WTC11 (cell line): ENCODE results near the gene MAGOH. TPM values are rescaled to one million over a fixed set of nuclear protein-coding genes. Genes with fewer than 3 reads are reported as not detected.
A peak's percentile ranks its signal among the peaks of the same experiment; 100 is the strongest.

Source experiments
- ATAC-seq: fragments of 200-7000 bp; cut with Tn5 transposase; 2 replicates; pipeline ENCODE4 v1.10.0; 2021; ENCODE audit warnings: mild to moderate bottlenecking, moderate library complexity
- CTCF ChIA-PET: fragments of 300-600 bp; sonication (Branson Sonifier 250); formaldehyde crosslinking; loops from one replicate; lab custom pipeline; 2021; ENCODE audit warnings: antibody characterized with exemption; lab: Charles Lee
- POLR2A ChIA-PET: fragments of 350-600 bp; sonication (Branson Sonifier 250); formaldehyde crosslinking; loops from one replicate; lab custom pipeline; 2021; ENCODE audit warnings: antibody characterized with exemption; lab: Charles Lee
- DNase-seq: peaks from one replicate; pipeline ENCODE4 v3.0.0; 2021; ENCODE audit warnings: low spot score
- H3K27ac Mint-ChIP-seq: 2 replicates; pipeline ENCODE4 v1.8.0; 2021; ENCODE audit warnings: mixed read lengths
- H3K27me3 Mint-ChIP-seq: 2 replicates; pipeline ENCODE4 v1.8.0; 2021; ENCODE audit warnings: low read depth, mild to moderate bottlenecking, moderate library complexity, mixed read lengths
- H3K36me3 Mint-ChIP-seq: 2 replicates; pipeline ENCODE4 v1.8.0; 2021; ENCODE audit warnings: mixed read lengths
- H3K4me1 Mint-ChIP-seq: 2 replicates; pipeline ENCODE4 v1.8.0; 2022; ENCODE audit warnings: mixed read lengths
- H3K4me3 Mint-ChIP-seq: 2 replicates; pipeline ENCODE4 v1.8.0; 2021; ENCODE audit warnings: mild to moderate bottlenecking, moderate library complexity, mixed read lengths
- H3K9me3 Mint-ChIP-seq: 2 replicates; pipeline ENCODE4 v1.8.0; 2021; ENCODE audit warnings: mixed read lengths
- FOXJ3 ChIP-seq: sonication (generic); formaldehyde crosslinking; IDR thresholded peaks from 2 replicates; pipeline ENCODE4 v1.9.0; 2021; ENCODE audit warnings: missing genetic modification reagents, mild to moderate bottlenecking, borderline replicate concordance
- FOXP4 ChIP-seq: sonication (generic); formaldehyde crosslinking; IDR thresholded peaks from 2 replicates; pipeline ENCODE4 v1.8.0; 2022; ENCODE audit warnings: mild to moderate bottlenecking, missing genetic modification reagents
- NFYB ChIP-seq: sonication (generic); formaldehyde crosslinking; conservative IDR thresholded peaks from 2 replicates; pipeline ENCODE4 v1.8.0; 2022; ENCODE audit warnings: low read depth, missing genetic modification reagents
- PRRX2 ChIP-seq: fragments of 250-450 bp; sonication (Bioruptor Pico); IDR thresholded peaks from 2 replicates; pipeline ENCODE4 v1.8.0; 2021; ENCODE audit warnings: mild to moderate bottlenecking
- RELA ChIP-seq: sonication (generic); formaldehyde crosslinking; IDR thresholded peaks from 2 replicates; pipeline ENCODE4 v1.8.1; 2022; ENCODE audit warnings: missing genetic modification reagents, mild to moderate bottlenecking, borderline replicate concordance
- TCF7 ChIP-seq: sonication (generic); formaldehyde crosslinking; IDR thresholded peaks from 2 replicates; pipeline ENCODE4 v1.8.0; 2022; ENCODE audit warnings: mild to moderate bottlenecking, low read depth, missing genetic modification reagents, moderate library complexity
- ZNF416 ChIP-seq: fragments of 250-450 bp; sonication (Bioruptor Pico); IDR thresholded peaks from 2 replicates; pipeline ENCODE4 v1.9.0; 2021; ENCODE audit warnings: mild to moderate bottlenecking, inconsistent platforms
- ZNF671 ChIP-seq: fragments of 250-450 bp; sonication (Bioruptor Pico); IDR thresholded peaks from 2 replicates; pipeline ENCODE4 v1.8.0; 2021; ENCODE audit warnings: mild to moderate bottlenecking
- ZSCAN18 ChIP-seq: fragments of 250-450 bp; sonication (Bioruptor Pico); IDR thresholded peaks from 2 replicates; pipeline ENCODE4 v2.1.2; 2022; ENCODE audit warnings: mild to moderate bottlenecking, moderate library complexity
- total RNA-seq: library from RNA; stranded (reverse); gene quantifications from 3 replicates; pipeline ENCODE4 v1.2.3, GENCODE V29; 2021
- TF ChIP-seq, protein P1 (sequence below): sonication (generic); formaldehyde crosslinking; IDR thresholded peaks from 2 replicates; pipeline ENCODE4 v1.8.1; 2022; ENCODE audit warnings: low read depth, mild to moderate bottlenecking, moderate library complexity, missing genetic modification reagents, borderline replicate concordance
- TF ChIP-seq, protein P2 (sequence below): sonication (generic); formaldehyde crosslinking; IDR thresholded peaks from 2 replicates; pipeline ENCODE4 v1.8.0; 2022; ENCODE audit warnings: mild to moderate bottlenecking, missing genetic modification reagents
- TF ChIP-seq, protein P3 (sequence below): sonication (generic); formaldehyde crosslinking; IDR thresholded peaks from 2 replicates; pipeline ENCODE4 v1.8.1; 2022; ENCODE audit warnings: mild to moderate bottlenecking, missing genetic modification reagents, moderate library complexity, borderline replicate concordance
- TF ChIP-seq, protein P4 (sequence below): sonication (generic); formaldehyde crosslinking; IDR thresholded peaks from 2 replicates; pipeline ENCODE4 v1.8.1; 2023; ENCODE audit warnings: mild to moderate bottlenecking, missing genetic modification reagents
- TF ChIP-seq, protein P5 (sequence below): fragments of 250-450 bp; sonication (Bioruptor Pico); IDR thresholded peaks from 2 replicates; pipeline ENCODE4 v1.9.0; 2021; ENCODE audit warnings: mild to moderate bottlenecking
- TF ChIP-seq, protein P6 (sequence below): sonication (generic); formaldehyde crosslinking; IDR thresholded peaks from 2 replicates; pipeline ENCODE4 v1.8.1; 2023; ENCODE audit warnings: mild to moderate bottlenecking, missing genetic modification reagents

The MAGOH gene
- total RNA-seq, 1 experiment from 2014 or later, result 57.8 TPM

- H3K4me3 Mint-ChIP-seq, result no peak overlapping the region
- peaks cover 54% of the 10 kb centered on the region for H3K36me3 Mint-ChIP-seq
- no peaks in the 10 kb centered on the region for H3K27me3 Mint-ChIP-seq
- no peaks in the 10 kb centered on the region for H3K9me3 Mint-ChIP-seq
- no peak overlapping the region for H3K27ac Mint-ChIP-seq
- CTCF ChIA-PET, result interaction anchor here (0.8 to 1.2 kb wide), 2 partner anchors 17 to 112 kb away, joined by 3 read pairs; no protein-coding TSS in a partner anchor
- DNase-seq (no peak), ATAC-seq (no peak)
- H3K4me1 Mint-ChIP-seq, result no peaks in the 10 kb centered on the region
- TF ChIP-seq, protein P1, sequence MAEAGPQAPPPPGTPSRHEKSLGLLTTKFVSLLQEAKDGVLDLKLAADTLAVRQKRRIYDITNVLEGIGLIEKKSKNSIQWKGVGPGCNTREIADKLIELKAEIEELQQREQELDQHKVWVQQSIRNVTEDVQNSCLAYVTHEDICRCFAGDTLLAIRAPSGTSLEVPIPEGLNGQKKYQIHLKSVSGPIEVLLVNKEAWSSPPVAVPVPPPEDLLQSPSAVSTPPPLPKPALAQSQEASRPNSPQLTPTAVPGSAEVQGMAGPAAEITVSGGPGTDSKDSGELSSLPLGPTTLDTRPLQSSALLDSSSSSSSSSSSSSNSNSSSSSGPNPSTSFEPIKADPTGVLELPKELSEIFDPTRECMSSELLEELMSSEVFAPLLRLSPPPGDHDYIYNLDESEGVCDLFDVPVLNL (CRISPR knock-in tag), result no peak
- no peak for TF ChIP-seq PRRX2 (CRISPR knock-in tag)
- TF ChIP-seq, protein P2, sequence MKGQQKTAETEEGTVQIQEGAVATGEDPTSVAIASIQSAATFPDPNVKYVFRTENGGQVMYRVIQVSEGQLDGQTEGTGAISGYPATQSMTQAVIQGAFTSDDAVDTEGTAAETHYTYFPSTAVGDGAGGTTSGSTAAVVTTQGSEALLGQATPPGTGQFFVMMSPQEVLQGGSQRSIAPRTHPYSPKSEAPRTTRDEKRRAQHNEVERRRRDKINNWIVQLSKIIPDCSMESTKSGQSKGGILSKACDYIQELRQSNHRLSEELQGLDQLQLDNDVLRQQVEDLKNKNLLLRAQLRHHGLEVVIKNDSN (CRISPR knock-in tag), result no peak
- POLR2A ChIA-PET, result no interaction called here
These were observed 42.8 kb upstream of the MAGOH start for GRCh38 chr1:53281133-53281532.

DNA sequence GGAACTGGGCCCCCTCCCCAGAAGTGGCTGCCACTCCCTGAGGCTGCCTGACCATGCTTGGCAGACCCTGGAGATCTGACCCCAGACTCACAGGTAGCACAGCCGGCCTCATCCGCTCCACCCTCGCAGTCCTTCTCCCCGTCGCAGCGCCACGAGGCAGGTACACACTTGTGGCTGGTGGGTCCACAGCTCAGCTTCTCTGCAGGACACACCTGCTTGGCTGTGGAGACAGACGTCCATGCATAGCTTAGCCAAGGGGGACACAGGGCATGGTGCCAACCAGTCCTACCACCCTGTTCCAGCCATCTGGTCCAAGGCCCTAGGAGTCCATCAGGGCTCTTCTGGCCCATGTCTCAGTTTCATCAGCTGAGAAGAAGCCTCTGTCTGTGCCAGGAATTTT lies 42.2 kb upstream of the MAGOH start:
- Mint-ChIP-seq H3K36me3 (peaks cover 55% of the 10 kb centered on the region), H3K4me1 (no peaks in the 10 kb centered on the region), H3K9me3 (no peaks in the 10 kb centered on the region), H3K4me3 (no peak overlapping the region), H3K27ac (no peak overlapping the region; the same call in 1 of the 2 replicates), H3K27me3 (no peaks in the 10 kb centered on the region)
- POLR2A ChIA-PET, result no interaction called here
- ATAC-seq (no peak), DNase-seq (no peak)
- CTCF ChIA-PET, result interaction anchor here (0.8 to 1.2 kb wide), 2 partner anchors 18 to 113 kb away, joined by 3 read pairs; no protein-coding TSS in a partner anchor
- TF ChIP-seq NFYB (no peak), RELA (CRISPR knock-in tag) (no peak), ZNF671 (no peak), ZSCAN18 (CRISPR knock-in tag) (no peak), FOXJ3 (CRISPR knock-in tag) (no peak)
- TF ChIP-seq, protein P2 (CRISPR knock-in tag), result no peak
- TF ChIP-seq, protein P3, sequence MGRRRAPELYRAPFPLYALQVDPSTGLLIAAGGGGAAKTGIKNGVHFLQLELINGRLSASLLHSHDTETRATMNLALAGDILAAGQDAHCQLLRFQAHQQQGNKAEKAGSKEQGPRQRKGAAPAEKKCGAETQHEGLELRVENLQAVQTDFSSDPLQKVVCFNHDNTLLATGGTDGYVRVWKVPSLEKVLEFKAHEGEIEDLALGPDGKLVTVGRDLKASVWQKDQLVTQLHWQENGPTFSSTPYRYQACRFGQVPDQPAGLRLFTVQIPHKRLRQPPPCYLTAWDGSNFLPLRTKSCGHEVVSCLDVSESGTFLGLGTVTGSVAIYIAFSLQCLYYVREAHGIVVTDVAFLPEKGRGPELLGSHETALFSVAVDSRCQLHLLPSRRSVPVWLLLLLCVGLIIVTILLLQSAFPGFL (CRISPR knock-in tag), result no peak
- TF ChIP-seq, protein P4, sequence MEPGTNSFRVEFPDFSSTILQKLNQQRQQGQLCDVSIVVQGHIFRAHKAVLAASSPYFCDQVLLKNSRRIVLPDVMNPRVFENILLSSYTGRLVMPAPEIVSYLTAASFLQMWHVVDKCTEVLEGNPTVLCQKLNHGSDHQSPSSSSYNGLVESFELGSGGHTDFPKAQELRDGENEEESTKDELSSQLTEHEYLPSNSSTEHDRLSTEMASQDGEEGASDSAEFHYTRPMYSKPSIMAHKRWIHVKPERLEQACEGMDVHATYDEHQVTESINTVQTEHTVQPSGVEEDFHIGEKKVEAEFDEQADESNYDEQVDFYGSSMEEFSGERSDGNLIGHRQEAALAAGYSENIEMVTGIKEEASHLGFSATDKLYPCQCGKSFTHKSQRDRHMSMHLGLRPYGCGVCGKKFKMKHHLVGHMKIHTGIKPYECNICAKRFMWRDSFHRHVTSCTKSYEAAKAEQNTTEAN (CRISPR knock-in tag), result no peak

DNA sequence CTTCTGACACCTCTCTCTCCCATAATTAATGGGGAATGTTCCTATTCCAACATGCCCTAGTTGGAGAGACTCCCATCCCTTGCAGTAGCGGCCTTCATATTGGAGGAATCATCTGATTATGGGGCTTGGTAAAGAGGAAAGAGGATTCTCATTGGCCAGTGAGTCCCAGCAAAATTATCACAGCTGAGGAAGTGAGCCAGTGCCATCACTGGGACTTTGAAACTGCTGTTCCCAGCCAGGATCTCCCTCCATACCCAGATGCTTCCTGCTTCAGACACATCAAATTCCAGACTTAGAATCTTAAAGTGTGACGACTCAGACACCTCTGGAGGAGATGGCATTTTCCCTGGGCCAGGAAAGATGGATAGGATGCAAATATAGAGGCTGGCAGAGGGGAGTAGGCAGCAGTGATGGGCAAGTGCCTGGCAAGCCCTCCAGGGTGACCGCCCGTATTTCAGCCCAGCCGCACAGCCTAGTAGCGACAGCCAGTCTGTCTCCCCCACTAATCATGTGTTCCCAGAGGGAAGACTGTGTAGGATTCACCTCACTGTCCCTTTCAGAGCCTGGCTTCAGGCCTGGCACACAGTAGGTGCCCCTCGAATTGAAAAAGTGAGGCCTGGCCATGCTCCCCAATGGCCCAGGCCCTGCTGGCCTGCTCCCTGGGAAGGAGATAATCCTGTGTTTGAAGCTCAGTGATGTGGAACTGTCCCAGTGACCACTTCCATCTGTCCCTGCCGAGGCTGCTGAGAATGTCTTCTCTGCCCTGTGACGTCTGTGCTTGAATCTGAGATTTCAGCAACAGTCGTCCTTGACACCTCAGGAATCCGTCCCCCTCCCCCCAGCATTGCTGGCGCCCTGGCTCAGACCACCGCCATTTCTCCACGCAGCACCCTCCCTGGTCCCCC lies 41.2 kb upstream of the MAGOH start:
- Mint-ChIP-seq H3K36me3 (peaks cover 53% of the 10 kb centered on the region), H3K4me1 (no peaks in the 10 kb centered on the region), H3K4me3 (no peak overlapping the region), H3K27ac (peak overlapping the region; percentile 63; the same call in 1 of the 2 replicates), H3K27me3 (no peaks in the 10 kb centered on the region), H3K9me3 (no peaks in the 10 kb centered on the region)
- ATAC-seq, result no peak
- no peak for DNase-seq
- POLR2A ChIA-PET, result interaction anchor here (0.6 kb wide), 1 partner anchor 58 kb away, joined by 3 read pairs; no protein-coding TSS in a partner anchor
- CTCF ChIA-PET, result interaction anchor here (0.6 to 1.9 kb wide), 14 partner anchors 9 to 352 kb away, joined by 3 to 9 read pairs (median 4); partner anchors contain the start of genes MAGOH and SCP2
- no peak for TF ChIP-seq ZNF416 (CRISPR knock-in tag)
- TF ChIP-seq, protein P5, sequence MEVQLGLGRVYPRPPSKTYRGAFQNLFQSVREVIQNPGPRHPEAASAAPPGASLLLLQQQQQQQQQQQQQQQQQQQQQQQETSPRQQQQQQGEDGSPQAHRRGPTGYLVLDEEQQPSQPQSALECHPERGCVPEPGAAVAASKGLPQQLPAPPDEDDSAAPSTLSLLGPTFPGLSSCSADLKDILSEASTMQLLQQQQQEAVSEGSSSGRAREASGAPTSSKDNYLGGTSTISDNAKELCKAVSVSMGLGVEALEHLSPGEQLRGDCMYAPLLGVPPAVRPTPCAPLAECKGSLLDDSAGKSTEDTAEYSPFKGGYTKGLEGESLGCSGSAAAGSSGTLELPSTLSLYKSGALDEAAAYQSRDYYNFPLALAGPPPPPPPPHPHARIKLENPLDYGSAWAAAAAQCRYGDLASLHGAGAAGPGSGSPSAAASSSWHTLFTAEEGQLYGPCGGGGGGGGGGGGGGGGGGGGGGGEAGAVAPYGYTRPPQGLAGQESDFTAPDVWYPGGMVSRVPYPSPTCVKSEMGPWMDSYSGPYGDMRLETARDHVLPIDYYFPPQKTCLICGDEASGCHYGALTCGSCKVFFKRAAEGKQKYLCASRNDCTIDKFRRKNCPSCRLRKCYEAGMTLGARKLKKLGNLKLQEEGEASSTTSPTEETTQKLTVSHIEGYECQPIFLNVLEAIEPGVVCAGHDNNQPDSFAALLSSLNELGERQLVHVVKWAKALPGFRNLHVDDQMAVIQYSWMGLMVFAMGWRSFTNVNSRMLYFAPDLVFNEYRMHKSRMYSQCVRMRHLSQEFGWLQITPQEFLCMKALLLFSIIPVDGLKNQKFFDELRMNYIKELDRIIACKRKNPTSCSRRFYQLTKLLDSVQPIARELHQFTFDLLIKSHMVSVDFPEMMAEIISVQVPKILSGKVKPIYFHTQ (CRISPR knock-in tag), result no peak
- TF ChIP-seq, protein P6, sequence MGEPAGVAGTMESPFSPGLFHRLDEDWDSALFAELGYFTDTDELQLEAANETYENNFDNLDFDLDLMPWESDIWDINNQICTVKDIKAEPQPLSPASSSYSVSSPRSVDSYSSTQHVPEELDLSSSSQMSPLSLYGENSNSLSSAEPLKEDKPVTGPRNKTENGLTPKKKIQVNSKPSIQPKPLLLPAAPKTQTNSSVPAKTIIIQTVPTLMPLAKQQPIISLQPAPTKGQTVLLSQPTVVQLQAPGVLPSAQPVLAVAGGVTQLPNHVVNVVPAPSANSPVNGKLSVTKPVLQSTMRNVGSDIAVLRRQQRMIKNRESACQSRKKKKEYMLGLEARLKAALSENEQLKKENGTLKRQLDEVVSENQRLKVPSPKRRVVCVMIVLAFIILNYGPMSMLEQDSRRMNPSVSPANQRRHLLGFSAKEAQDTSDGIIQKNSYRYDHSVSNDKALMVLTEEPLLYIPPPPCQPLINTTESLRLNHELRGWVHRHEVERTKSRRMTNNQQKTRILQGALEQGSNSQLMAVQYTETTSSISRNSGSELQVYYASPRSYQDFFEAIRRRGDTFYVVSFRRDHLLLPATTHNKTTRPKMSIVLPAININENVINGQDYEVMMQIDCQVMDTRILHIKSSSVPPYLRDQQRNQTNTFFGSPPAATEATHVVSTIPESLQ (CRISPR knock-in tag), result no peak
- TF ChIP-seq TCF7 (CRISPR knock-in tag), result no peak
- no peak for TF ChIP-seq FOXP4 (CRISPR knock-in tag)
